DMS 273 (cell line): Measurements from ENCODE around the gene CCNG1.
"Not testable (repeated sequence)": the region's sequence is repeated elsewhere in the genome, so short reads cannot be mapped to it uniquely, and the experiment has no call there.

ENCODE experiments used
- DNase-seq: peaks from one replicate; lab custom pipeline; 2025; ENCODE audit not compliant: unreplicated experiment; lab: John Stamatoyannopoulos, UW

Gene CCNG1

GRCh38 chr5:163440954-163441353 is 3.6 kb downstream of the CCNG1 start:
- DNase-seq: no peak

- no peak for DNase-seq
Observed at GRCh38 chr5:163444526-163444925, 7.1 kb downstream of the CCNG1 start.

GRCh38 chr5:163445345-163445744 is 8.0 kb downstream of the CCNG1 start:
- DNase-seq: no peak

- DNase-seq: no peak
Observed at GRCh38 chr5:163447191-163447590, 9.8 kb downstream of the CCNG1 start.

GRCh38 chr5:163447875-163448274 is 10.5 kb downstream of the CCNG1 start:
- DNase-seq: no peak

GRCh38 chr5:163448491-163448890 is 11.1 kb downstream of the CCNG1 start:
- no peak for DNase-seq

GRCh38 chr5:163451489-163451888 is 14.1 kb downstream of the CCNG1 start:
- DNase-seq: no peak

GRCh38 chr5:163453705-163454104 is 16.3 kb downstream of the CCNG1 start:
- DNase-seq: no peak

GRCh38 chr5:163455406-163455805 is 18.0 kb downstream of the CCNG1 start:
- DNase-seq: not testable (repeated sequence)

- no peak for DNase-seq
Observed at GRCh38 chr5:163456029-163456589, 18.7 kb downstream of the CCNG1 start.

GRCh38 chr5:163456840-163457239 is 19.4 kb downstream of the CCNG1 start:
- no peak for DNase-seq

- DNase-seq: peak; percentile 49
Observed at GRCh38 chr5:163458778-163459385, 21.5 kb downstream of the CCNG1 start.

- no peak for DNase-seq
Observed at GRCh38 chr5:163459462-163459818, 22.0 kb downstream of the CCNG1 start.

GRCh38 chr5:163459819-163460561 is 22.6 kb downstream of the CCNG1 start, which contains the start of gene NUDCD2:
TSS of gene NUDCD2 (minus strand) at chr5:163460102. CDS start at chr5:163460050, 52 bp downstream.
- DNase-seq: peak; percentile 99

- DNase-seq: peak; percentile 87
Observed at GRCh38 chr5:163460562-163461171, 23.3 kb downstream of the CCNG1 start, which contains the start of gene HMMR. TSS of gene HMMR (plus strand) at chr5:163460632. CDS start at chr5:163460693, 61 bp downstream.

GRCh38 chr5:163463063-163463435 is 25.7 kb downstream of the CCNG1 start:
- DNase-seq: no peak

GRCh38 chr5:163467682-163468081 is 30.3 kb downstream of the CCNG1 start:
- DNase-seq: no peak

GRCh38 chr5:163473635-163474243 is 36.3 kb downstream of the CCNG1 start:
- peak; percentile 31 for DNase-seq

GRCh38 chr5:163475411-163475810 is 38.0 kb downstream of the CCNG1 start:
- no peak for DNase-seq

- DNase-seq: no peak
Observed at GRCh38 chr5:163478126-163478981, 41.0 kb downstream of the CCNG1 start.

- no peak for DNase-seq
Observed at GRCh38 chr5:163478982-163479271, 41.5 kb downstream of the CCNG1 start.
